Breast epithelium (tissue), 3 donors: ENCODE results near the gene KIR2DL4.

Experiments
- CTCF ChIP-seq, 3 donors: fragments of 450-650 bp; IDR thresholded peaks; one replicate each; pipeline ENCODE4 v1.5.1; 2016 to 2017; ENCODE audit warnings: antibody characterized with exemption in 3 of 3, mild to moderate bottlenecking in 3 of 3, moderate library complexity in 3 of 3
- POLR2A ChIP-seq: fragments of 450-650 bp; IDR thresholded peaks from one replicate; pipeline ENCODE4 v1.6.1; 2016; ENCODE audit warnings: antibody characterized with exemption, mild to moderate bottlenecking, moderate library complexity
- POLR2AphosphoS5 ChIP-seq, 3 donors: sonication (generic); formaldehyde crosslinking; IDR thresholded peaks; one replicate each; pipeline ENCODE4 v1.6.1; 2017; ENCODE audit warnings: antibody characterized with exemption in 3 of 3

GRCh38 chr19:54804101-54804500 lies 691 bp downstream of the KIR2DL4 start:
- TF ChIP-seq CTCF (IDR thresholded peaks at IDR 0.05) = no peak
- no peak for TF ChIP-seq POLR2AphosphoS5 (IDR thresholded peaks at IDR 0.05)
- no peak for TF ChIP-seq POLR2A
